Activated CD4-positive, alpha-beta memory T cell treated with anti-CD3 and anti-CD28 coated beads for 36 hours (primary cell): ENCODE measurements around the gene LY6G6D. TPM values are rescaled to one million over a fixed set of nuclear protein-coding genes. Genes with fewer than 3 reads are reported as not detected.

Source experiments
- CTCF ChIA-PET: fragments of 350-600 bp; sonication (Branson Sonifier 250); formaldehyde crosslinking; loops from one replicate; lab custom pipeline; 2021; ENCODE audit warnings: antibody characterized with exemption, inconsistent platforms; lab: Charles Lee
- POLR2A ChIA-PET: fragments of 350-600 bp; sonication (Branson Sonifier 250); formaldehyde crosslinking; loops from one replicate; lab custom pipeline; 2021; ENCODE audit warnings: antibody characterized with exemption; lab: Charles Lee
- DNase-seq: peaks from one replicate; pipeline ENCODE4 v3.0.0-alpha.2; 2020
- H3K27ac Mint-ChIP-seq: one replicate; pipeline ENCODE4 v1.8.0; 2021; ENCODE audit warnings: mixed read lengths
- H3K27me3 Mint-ChIP-seq: one replicate; pipeline ENCODE4 v1.8.0; 2021; ENCODE audit warnings: mixed read lengths
- H3K36me3 Mint-ChIP-seq: one replicate; pipeline ENCODE4 v1.8.0; 2021; ENCODE audit warnings: mixed read lengths
- H3K4me1 Mint-ChIP-seq: one replicate; pipeline ENCODE4 v1.8.0; 2021; ENCODE audit warnings: low read depth, mixed read lengths
- H3K4me3 Mint-ChIP-seq: one replicate; pipeline ENCODE4 v1.8.0; 2021; ENCODE audit warnings: mild to moderate bottlenecking, mixed read lengths
- H3K9me3 Mint-ChIP-seq: one replicate; pipeline ENCODE4 v1.8.0; 2021; ENCODE audit warnings: mixed read lengths
- intact Hi-C: fragments of 100-400 bp; cut with micrococcal nuclease; formaldehyde crosslinking; loops from one replicate; pipeline ENCODE4 v1.15.1; 2023
- total RNA-seq, 2 experiments: library from RNA; stranded (reverse); gene quantifications; one replicate each; pipeline ENCODE4 v1.2.3, GENCODE V29; 2021

LY6G6D gene
- total RNA-seq, 2 experiments from 2014 or later, result not detected

- no peaks in the 10 kb centered on the region for H3K9me3 Mint-ChIP-seq
- H3K36me3 Mint-ChIP-seq, result peaks cover 50% of the 10 kb centered on the region
- no peaks in the 10 kb centered on the region for H3K27me3 Mint-ChIP-seq
- intact Hi-C loops, result no loop called here
- no peaks in the 10 kb centered on the region for H3K4me1 Mint-ChIP-seq
- H3K4me3 Mint-ChIP-seq, result no peak overlapping the region
- H3K27ac Mint-ChIP-seq, result no peak overlapping the region
- ChIA-PET POLR2A (interaction anchor here (0.6 to 0.9 kb wide), 2 partner anchors 18 to 92 kb away, joined by 3 read pairs; partner anchors contain the start of gene MSH5), CTCF (interaction anchor here (1.0 to 2.2 kb wide), 2 partner anchors 12 to 15 kb away, joined by 3 to 13 read pairs; no protein-coding TSS in a partner anchor)
- no peak for DNase-seq
Observed at GRCh38 chr6:31758281-31758680, 43.1 kb downstream of the LY6G6D start.

DNA sequence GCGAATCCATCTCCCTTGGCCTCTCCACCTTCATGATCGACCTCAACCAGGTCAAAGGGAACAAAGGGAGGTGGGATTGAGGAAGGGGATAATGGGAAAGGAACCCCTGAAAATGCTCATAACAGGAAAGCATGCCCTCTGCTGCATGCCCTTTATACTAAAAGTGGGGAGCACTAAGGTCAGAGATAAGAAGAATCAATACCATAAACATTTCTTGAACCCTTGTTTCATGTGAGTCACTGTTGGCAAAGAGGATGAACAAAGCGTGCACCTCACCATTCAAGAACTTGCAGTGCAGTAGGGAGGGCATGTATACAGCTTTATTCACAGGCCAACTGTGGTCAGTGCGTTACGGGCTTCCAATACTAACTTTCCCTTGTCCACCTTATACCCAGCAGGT lies 45.6 kb downstream of the LY6G6D start:
- Mint-ChIP-seq H3K36me3 (peaks cover 54% of the 10 kb centered on the region), H3K27me3 (no peaks in the 10 kb centered on the region), H3K27ac (no peak overlapping the region), H3K4me1 (no peaks in the 10 kb centered on the region), H3K4me3 (no peak overlapping the region), H3K9me3 (no peaks in the 10 kb centered on the region)
- POLR2A ChIA-PET, result no interaction called here
- intact Hi-C loops, result no loop called here
- DNase-seq, result no peak
- CTCF ChIA-PET, result interaction anchor here (1.2 kb wide), 1 partner anchor 9 kb away, joined by 4 read pairs; no protein-coding TSS in a partner anchor

DNA sequence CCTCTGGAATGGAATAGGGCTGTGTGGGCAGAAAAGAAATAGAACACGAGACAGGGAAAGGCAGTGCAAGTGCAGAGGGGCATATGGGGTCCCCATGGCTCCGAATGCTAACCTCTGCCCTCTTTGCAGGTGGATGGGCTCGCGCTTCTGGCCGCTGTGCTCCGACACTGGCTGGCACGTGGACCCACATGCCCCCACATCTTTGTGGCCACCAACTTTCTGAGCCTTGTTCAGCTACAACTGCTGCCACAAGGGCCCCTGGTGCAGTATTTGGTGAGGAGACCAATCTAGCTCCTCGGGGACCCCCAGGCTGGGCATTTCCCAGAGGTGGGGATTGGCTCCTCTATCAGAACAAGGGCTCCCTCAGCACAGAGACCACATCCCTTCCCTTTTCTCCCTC lies 46.2 kb downstream of the LY6G6D start:
- ChIA-PET POLR2A (no interaction called here), CTCF (interaction anchor here (1.2 kb wide), 1 partner anchor 8 kb away, joined by 4 read pairs; no protein-coding TSS in a partner anchor)
- Mint-ChIP-seq H3K27me3 (no peaks in the 10 kb centered on the region), H3K4me3 (no peak overlapping the region), H3K9me3 (no peaks in the 10 kb centered on the region), H3K27ac (no peak overlapping the region), H3K36me3 (peaks cover 54% of the 10 kb centered on the region), H3K4me1 (no peaks in the 10 kb centered on the region)
- no peak for DNase-seq
- intact Hi-C loops, result no loop called here

GRCh38 chr6:31762356-31762755 lies 47.2 kb downstream of the LY6G6D start, which contains the start of gene SAPCD1:
SAPCD1 (plus strand) TSS chr6:31762656; CDS start chr6:31763055, 399 bp downstream.
- peaks cover 53% of the 10 kb centered on the region for H3K36me3 Mint-ChIP-seq
- no peaks in the 10 kb centered on the region for H3K4me1 Mint-ChIP-seq

GRCh38 chr6:31762878-31763618 lies 47.9 kb downstream of the LY6G6D start:
- H3K4me1 Mint-ChIP-seq, result no peaks in the 10 kb centered on the region
- no peak for DNase-seq
- H3K27ac Mint-ChIP-seq, result no peak overlapping the region
- H3K4me3 Mint-ChIP-seq, result no peak overlapping the region
- ChIA-PET CTCF (interaction anchor here (0.6 kb wide), 1 partner anchor 25 kb away, joined by 3 read pairs; no protein-coding TSS in a partner anchor), POLR2A (no interaction called here)
- peaks cover 51% of the 10 kb centered on the region for H3K36me3 Mint-ChIP-seq
- H3K27me3 Mint-ChIP-seq, result no peaks in the 10 kb centered on the region
- no peaks in the 10 kb centered on the region for H3K9me3 Mint-ChIP-seq
- intact Hi-C loops, result no loop called here

More at GRCh38 chr6:31762356-31762755, 47.2 kb downstream of the LY6G6D start, which contains the start of gene SAPCD1:
- Mint-ChIP-seq H3K9me3 (no peaks in the 10 kb centered on the region), H3K4me3 (no peak within 1 kb of the TSS), H3K27me3 (no peaks in the 10 kb centered on the region), H3K27ac (no peak within 1 kb of the TSS)
- CTCF ChIA-PET, result interaction anchor here (0.6 kb wide), 1 partner anchor 26 kb away, joined by 3 read pairs; no protein-coding TSS in a partner anchor
- POLR2A ChIA-PET, result no interaction called here
- no peak for DNase-seq
- intact Hi-C loops, result no loop called here

- no peak overlapping the region for H3K27ac Mint-ChIP-seq
- no peak for DNase-seq
- CTCF ChIA-PET, result no interaction called here
- H3K36me3 Mint-ChIP-seq, result peaks cover 47% of the 10 kb centered on the region
- H3K9me3 Mint-ChIP-seq, result no peaks in the 10 kb centered on the region
- H3K27me3 Mint-ChIP-seq, result no peaks in the 10 kb centered on the region
- no peaks in the 10 kb centered on the region for H3K4me1 Mint-ChIP-seq
- intact Hi-C loops, result no loop called here
- POLR2A ChIA-PET, result no interaction called here
- no peak overlapping the region for H3K4me3 Mint-ChIP-seq
Observed at GRCh38 chr6:31763619-31763940, 48.4 kb downstream of the LY6G6D start.

GRCh38 chr6:31764198-31764597 lies 49.0 kb downstream of the LY6G6D start:
- DNase-seq, result no peak
- POLR2A ChIA-PET, result no interaction called here
- H3K4me3 Mint-ChIP-seq, result no peak overlapping the region
- H3K27ac Mint-ChIP-seq, result no peak overlapping the region
- CTCF ChIA-PET, result interaction anchor here (1.2 kb wide), 1 partner anchor 28 kb away, joined by 3 read pairs; no protein-coding TSS in a partner anchor
- intact Hi-C loops, result no loop called here
- H3K4me1 Mint-ChIP-seq, result no peaks in the 10 kb centered on the region
- H3K36me3 Mint-ChIP-seq, result peaks cover 41% of the 10 kb centered on the region
- no peaks in the 10 kb centered on the region for H3K27me3 Mint-ChIP-seq
- H3K9me3 Mint-ChIP-seq, result no peaks in the 10 kb centered on the region

DNA sequence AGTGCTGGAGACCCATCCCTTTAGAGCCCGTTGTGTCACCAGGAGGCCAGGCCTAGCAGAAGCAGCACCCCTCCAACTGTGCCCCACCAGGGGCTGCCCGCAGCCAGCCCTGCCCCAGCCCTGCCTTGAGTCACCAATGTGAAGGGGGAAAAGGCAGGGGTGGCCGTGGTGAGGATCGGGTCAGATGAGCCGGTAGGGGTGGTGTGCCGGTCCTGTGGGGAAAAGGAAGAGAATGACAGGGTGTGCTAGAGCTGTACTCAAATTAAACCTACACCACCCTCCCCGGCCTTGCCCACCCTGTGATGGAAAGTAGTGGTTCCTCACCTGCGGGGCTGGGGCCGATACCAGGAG lies 50.4 kb downstream of the LY6G6D start:
- Mint-ChIP-seq H3K27me3 (no peaks in the 10 kb centered on the region), H3K4me1 (peaks cover 4% of the 10 kb centered on the region), H3K27ac (no peak overlapping the region), H3K9me3 (no peaks in the 10 kb centered on the region), H3K36me3 (peaks cover 28% of the 10 kb centered on the region), H3K4me3 (no peak overlapping the region)
- POLR2A ChIA-PET, result no interaction called here
- DNase-seq, result no peak
- intact Hi-C loops, result no loop called here
- CTCF ChIA-PET, result no interaction called here

DNA sequence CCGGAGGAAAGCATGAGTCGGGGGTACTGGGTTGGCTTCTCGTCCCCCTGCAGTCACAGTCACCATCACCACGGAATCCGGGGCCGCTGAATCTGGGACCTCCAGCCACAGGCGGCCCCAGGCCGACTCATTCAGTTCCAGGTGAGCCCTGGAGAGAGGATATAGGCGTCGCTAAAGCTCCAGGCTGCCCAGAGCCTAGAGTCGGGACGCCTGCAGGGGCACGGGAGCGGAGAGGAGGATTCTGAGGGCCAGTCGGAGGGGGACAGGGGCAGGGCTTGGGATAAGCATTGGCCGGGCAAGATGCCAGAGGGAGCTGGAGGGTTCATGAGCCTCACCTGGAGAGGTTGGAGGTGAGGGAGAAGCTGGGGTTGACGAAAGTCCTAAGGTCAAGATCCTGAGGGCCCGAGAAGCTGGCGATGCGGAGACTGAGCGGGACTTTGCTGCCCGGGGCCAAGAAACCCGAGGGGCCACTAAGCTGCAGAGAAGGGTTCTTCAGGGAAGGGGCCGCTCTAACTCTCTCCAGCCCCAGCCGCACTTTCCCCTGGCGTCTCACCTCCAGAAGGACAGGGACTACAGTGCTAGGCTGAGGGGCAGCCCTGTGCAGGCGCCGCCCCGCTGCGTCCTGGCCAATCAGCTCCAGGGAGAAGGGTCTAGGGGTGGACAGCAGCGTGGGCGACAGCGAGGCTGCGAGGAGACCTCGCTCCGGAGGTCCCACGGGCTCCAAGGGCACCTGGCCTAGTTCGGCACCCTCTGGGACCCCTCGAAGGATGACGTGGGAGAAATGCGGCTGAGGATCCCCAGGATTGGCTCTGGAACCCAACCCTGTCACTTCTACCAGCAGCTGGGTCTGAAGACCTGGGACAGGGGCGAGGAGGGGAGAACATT lies 51.0 kb downstream of the LY6G6D start:
- peaks cover 5% of the 10 kb centered on the region for H3K4me1 Mint-ChIP-seq
- DNase-seq, result no peak
- no peak overlapping the region for H3K4me3 Mint-ChIP-seq
- no peaks in the 10 kb centered on the region for H3K9me3 Mint-ChIP-seq
- no peak overlapping the region for H3K27ac Mint-ChIP-seq
- H3K27me3 Mint-ChIP-seq, result no peaks in the 10 kb centered on the region
- intact Hi-C loops, result no loop called here
- POLR2A ChIA-PET, result no interaction called here
- CTCF ChIA-PET, result no interaction called here
- peaks cover 22% of the 10 kb centered on the region for H3K36me3 Mint-ChIP-seq

DNA sequence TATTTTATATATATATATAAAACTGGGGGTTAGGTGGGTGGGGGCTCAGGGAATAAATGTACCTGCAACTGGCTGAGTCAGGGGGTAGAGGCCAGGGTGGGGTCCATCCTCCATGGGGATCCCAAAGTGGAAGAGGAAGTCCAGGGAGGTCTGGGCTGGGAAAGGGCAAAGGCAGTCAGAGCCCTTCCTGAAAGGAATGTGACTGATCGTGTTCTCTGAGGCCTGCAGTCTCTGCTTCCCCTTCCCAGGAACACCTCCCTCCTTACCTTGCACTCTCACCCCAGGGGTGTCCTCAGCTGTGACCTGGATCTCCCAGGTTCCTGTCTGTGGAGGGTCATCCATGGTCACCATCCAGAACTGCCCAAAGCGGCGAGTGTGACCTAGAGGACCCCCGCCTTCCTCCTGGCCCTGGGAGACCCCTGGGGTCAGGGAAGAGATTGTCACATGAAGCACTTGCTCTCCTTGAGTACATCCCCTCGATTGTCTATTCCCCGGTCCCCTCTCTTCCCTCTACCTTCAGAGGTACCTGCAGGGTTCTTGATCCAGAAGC lies 52.0 kb downstream of the LY6G6D start:
- no peaks in the 10 kb centered on the region for H3K27me3 Mint-ChIP-seq
- no peaks in the 10 kb centered on the region for H3K9me3 Mint-ChIP-seq
- H3K36me3 Mint-ChIP-seq, result peaks cover 13% of the 10 kb centered on the region
- no peak for DNase-seq
- ChIA-PET POLR2A (no interaction called here), CTCF (no interaction called here)
- peaks cover 13% of the 10 kb centered on the region for H3K4me1 Mint-ChIP-seq
- H3K27ac Mint-ChIP-seq, result no peak overlapping the region
- H3K4me3 Mint-ChIP-seq, result no peak overlapping the region
- intact Hi-C loops, result no loop called here
